GM12892 (cell line): ENCODE results near the gene EEF1B2.
"Not testable (repeated sequence)": the region's sequence is repeated elsewhere in the genome, so short reads cannot be mapped to it uniquely, and the experiment has no call there.

ENCODE experiments used
- POLR2A ChIP-seq: IDR thresholded peaks from 2 replicates; pipeline ENCODE4 v1.6.1; 2011; ENCODE audit warnings: low read depth, low read length, control low read depth
- POLR2AphosphoS5 ChIP-seq: IDR thresholded peaks from 2 replicates; pipeline ENCODE4 v1.6.1; 2011; ENCODE audit warnings: low read depth, low read length, control low read depth
- TAF1 ChIP-seq: IDR thresholded peaks from 2 replicates; pipeline ENCODE4 v1.6.1; 2011; ENCODE audit warnings: low read depth, mild to moderate bottlenecking, control low read depth, low read length, borderline replicate concordance

- TF ChIP-seq POLR2AphosphoS5, TAF1, POLR2A: not testable (repeated sequence)
Measured at GRCh38 chr2:206181526-206181925, 21.8 kb downstream of the EEF1B2 start.
